NCI-H1930 (cell line): ENCODE data around the gene COQ5.

ENCODE experiments used
- DNase-seq, 2 experiments: peaks; one replicate each; lab custom pipeline; 2025; lab: John Stamatoyannopoulos, UW

The COQ5 gene

GRCh38 chr12:120453977-120454376 lies 75.0 kb downstream of the COQ5 start:
- no peak for DNase-seq
